HG02610 (cell line): ENCODE results near the gene LETM1.

Source experiments
- ATAC-seq: cut with Tn5 transposase; IDR thresholded peaks from one replicate; pipeline ENCODE4 v1.9.1; 2021; ENCODE audit warnings: mild to moderate bottlenecking, moderate library complexity; ENCODE audit not compliant: unreplicated experiment

Gene LETM1

GRCh38 chr4:1797298-1797860, 58.6 kb downstream of the LETM1 start:
- ATAC-seq: no peak

DNA sequence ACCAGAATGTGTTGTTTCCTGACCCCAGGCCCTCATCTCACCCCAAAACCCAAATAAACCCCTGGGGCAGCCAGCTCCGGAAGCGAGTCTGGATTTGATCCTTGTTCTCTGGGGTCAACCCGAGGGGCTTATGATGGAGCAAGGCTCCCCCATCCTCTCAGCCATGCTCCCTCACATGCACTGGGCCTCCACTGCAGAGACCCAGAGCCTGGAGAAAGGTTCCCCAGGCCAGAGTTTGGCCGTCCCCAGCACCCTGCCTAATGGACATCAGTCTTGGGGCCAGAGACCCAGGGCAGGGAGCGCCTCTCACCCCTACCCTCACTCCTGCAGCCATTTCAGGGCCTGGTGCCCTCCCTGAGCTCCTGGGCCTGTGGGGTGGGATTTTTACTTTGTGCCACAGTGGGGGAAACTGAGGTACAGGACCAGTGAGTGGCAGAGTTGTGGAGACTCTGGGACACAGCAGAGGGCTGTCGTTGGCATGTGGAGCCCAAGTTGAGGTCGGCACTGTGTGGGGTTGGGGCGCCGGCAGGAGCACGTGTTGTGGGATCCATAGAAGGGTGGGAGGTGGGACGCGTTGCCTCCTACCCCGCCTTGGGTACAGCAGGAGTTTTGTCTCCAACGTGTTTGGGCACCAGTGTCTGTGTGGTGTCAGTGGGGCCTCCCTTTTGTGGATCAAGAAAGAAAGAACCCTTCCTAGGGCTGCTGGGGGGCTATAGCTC, 59.3 kb downstream of the LETM1 start:
- ATAC-seq: no peak

DNA sequence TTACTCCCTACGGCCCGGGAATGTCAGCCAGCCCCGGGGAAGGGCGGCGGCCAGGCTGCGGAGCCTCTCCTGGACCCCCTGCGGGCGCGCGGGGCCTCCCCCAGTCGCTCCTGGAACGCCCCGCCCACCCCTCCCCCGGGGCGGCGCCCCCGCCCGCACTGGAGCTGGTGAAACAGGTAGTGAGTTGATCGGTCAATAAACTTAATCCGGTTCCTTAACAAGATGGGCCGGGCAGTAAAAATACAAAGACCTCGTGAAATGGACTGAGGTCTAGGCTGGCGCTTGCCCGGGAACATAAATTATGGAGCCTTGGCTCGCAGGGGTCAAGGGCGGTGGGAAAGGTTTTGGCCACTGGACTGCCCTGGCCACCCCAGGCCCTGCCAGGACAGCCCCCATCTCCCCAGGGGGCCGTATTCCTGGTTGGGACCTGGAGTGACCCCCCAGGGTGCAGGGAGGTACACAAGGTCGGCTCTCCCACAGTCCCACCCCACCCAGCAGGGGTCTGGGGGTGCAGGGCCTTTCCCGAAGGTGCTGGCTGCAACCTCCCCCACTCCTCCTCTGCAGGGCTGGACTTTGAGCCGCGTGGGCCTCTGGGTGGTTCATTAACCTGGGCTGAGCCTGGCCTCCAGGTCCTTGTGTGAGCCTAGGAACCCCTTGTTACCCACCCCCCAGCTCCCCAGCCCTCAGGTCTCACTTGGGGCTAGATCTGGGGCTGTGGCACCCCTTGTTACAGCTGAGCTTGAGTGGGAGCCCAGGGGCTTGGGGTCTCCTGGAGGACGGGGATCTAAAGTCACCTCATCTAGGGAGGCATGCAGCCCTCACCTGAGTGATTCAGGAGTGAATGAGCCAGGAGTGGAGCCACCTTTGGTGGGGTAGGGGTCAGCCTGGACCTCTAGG, 60.4 kb downstream of the LETM1 start:
- no peak for ATAC-seq

DNA sequence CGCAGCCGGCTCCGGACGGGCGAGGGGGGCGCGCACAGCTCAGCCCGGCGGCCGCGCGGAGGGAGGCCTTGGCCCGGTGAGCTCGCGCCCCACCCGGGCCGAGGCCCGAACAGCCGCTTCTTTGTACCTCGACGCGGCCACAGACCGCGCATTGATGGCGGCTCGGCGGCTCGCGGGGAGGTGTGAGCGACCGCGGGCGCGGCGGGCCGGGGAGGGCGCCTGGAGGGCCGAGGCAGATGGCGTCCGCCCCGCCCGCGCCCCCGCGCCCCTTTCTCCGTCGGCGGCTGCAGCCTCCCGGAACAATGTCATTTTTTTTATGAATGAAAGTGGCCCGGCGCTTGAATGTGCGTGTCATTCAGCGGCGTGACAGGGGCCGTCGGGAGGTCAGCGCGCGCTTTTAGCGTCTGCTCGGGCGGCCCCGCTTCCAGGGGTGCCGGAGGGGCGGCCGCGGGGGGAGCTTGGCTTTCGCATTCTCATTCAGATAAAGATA, 61.1 kb downstream of the LETM1 start:
- no peak for ATAC-seq

DNA sequence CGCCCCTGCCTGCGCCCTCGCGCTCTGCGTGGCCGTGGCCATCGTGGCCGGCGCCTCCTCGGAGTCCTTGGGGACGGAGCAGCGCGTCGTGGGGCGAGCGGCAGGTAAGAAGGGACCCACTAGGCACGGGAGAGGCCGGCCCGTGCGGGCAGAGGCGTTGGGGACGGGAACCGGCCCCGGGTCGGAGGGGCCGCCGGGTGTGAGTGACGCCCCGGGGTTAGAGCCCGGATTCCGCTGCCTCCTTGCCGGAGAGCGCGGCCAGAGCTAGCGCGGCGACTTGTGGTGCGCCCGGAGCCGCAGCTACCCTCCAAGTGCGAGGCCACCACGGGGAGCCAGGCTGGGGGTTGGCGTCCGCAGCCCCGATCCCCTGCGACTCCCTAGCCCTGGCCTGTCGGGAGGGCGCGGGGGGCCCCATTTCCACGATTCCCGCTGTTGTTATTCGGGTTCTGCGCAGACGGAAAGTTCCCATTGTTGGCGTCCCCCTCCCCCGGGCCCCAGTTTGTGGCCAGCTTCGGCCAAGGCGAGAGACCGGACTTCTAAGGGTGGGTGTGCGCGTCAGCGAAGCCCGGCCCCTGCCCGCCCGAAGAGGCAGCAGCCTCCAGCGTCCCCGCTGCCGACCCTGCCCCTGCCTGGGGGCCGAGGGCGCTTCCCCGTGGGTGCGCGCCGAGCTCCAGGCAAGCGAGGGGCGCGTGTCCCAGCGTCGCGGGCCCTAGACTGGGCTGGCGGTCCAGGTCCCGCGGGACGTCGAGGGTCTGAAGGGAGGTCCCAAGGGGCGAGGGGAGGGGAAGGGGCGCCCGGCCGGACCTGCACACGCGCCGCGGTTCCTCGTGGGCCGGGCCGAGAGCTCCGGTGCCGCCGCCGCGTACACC, 61.8 kb downstream of the LETM1 start:
- ATAC-seq: no peak

GRCh38 chr4:1793496-1793840, 62.5 kb downstream of the LETM1 start:
- ATAC-seq: no peak

- no peak for ATAC-seq
These were observed 63.0 kb downstream of the LETM1 start, which contains the start of gene FGFR3 for GRCh38 chr4:1792832-1793495. TSS of gene FGFR3 (plus strand) at chr4:1793293. CDS start at chr4:1793935, 642 bp downstream.

- ATAC-seq: no peak
These were observed 63.7 kb downstream of the LETM1 start for GRCh38 chr4:1792158-1792831.

DNA sequence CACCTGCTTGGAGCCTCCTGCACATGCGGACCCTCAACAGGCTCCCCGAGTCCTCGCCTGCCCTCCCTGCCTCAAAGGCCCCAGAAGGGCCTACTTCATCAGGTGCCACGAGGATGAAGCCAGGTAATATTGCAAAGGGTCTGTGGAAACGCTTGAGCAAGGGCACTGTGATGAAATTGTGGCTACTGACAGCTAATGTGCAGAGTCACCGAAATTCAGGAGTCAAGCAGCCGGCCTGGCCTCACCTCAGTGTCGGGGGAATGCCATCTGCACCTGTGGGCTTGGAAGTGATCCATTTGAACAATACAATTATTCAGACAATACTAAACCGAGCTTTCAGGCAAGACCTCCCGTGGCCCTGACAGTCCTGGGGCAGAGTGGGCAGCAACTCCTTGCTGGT, 66.0 kb downstream of the LETM1 start:
- ATAC-seq: no peak

- no peak for ATAC-seq
These were observed 66.4 kb downstream of the LETM1 start for GRCh38 chr4:1789552-1789951.

- ATAC-seq: no peak
These were observed 67.5 kb downstream of the LETM1 start for GRCh38 chr4:1788254-1788973.

- ATAC-seq: no peak
These were observed 68.4 kb downstream of the LETM1 start for GRCh38 chr4:1787411-1788077.

DNA sequence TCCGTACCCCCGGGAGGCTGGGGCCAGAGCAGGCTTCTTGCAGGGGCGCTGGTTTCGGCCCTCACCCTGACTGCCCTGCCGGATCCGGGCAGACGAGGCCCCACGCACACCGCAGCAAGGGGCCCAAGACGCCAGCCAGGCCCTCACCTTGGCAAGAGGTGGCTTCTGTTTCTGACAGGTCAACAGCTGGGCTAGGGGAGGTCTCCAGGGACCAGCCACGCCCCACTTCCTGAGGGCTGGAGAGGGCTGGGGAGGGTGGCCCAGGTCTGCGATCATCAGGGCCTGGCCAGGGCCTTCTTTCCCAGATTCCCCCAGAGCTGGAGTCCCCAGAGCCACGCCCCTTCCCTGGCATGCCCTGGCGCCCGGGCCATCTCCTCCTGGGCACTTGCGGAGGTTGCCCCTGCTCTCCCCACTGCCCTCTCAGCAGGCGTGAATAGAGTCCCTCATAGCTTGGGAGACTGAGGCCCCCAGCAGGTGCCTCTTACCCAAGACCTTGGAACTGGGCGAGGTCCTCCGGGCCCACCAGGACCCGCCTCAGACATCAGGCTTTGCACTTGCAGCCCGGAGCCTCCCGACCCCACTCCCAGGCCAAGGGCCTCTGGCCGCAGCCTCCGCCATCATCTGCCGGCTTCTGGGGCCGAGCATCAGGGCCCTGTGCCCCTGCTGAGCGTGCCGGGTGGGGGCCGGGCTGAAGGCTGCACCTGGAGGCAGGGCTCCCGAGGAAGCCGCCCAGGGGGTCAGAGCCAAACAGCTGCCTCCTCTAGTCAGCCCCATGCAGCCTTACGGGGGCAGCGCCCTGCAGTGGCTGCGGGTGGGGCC, 69.2 kb downstream of the LETM1 start:
- no peak for ATAC-seq

DNA sequence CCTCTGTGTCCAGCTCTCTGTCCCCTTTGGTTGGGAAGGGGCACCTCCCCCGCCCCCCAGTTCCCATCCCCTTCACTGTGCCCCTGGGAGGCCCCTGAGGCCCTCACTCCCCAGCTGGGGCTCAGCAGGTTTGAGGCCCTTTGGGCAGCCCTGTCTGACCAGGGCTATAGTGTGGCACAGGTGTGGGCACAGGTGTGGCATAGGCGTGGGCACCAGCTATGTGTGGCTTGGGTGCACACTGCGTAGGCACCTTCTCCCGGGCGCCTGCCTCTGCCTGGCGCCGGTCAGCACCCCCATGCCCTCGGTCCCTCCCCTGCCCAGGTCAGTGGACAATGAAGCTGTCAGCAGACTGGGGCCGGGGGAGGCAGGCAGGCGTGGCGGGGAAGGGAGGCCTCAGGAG, 70.4 kb downstream of the LETM1 start:
- no peak for ATAC-seq

DNA sequence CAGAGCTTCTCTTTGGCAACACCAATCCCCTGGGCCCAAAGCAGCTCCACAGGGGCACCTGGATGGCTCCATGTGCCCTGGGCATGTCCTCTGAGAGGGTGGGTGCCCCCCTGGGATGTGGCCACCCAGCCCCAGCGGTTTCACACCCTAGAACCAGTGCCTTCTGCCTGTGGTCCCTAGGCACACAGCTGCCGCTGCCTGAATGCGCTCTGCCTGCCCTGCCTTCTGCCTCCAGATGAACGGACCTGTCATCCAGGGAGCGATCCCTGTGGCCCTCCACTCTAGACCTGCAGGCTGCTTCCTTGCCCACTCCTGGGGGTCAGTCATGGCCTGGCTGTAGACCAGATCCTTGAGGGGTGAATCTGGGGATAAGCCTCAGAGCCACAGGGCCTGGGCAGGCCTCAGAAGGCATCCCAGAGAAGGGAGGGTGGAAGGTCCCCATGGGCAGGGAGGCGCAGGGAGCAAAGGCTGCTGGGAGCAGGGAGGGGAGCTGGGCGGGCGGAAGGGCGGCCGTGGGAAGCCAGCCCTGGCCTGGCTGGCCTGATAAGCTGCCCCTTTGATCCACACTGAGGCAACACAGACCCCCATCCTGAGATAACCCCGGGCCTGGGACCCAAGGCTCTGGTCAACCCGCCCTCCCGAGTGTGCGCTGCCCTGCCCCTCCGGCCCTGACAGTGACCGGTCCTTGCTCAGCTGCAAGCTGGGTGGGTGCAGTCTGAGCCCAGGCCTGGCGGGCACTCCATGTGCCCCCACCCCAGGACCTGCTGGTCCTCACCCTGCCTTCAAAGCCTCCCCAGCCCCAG, 71.0 kb downstream of the LETM1 start:
- no peak for ATAC-seq

GRCh38 chr4:1784395-1784788, 71.6 kb downstream of the LETM1 start:
- no peak for ATAC-seq

GRCh38 chr4:1783970-1784369, 72.0 kb downstream of the LETM1 start:
- no peak for ATAC-seq
